Naive B cell (primary cell): ENCODE results near the gene DGKE. TPM values are rescaled to one million over a fixed set of nuclear protein-coding genes. Genes with fewer than 3 reads are reported as not detected.

Experiments used
- ATAC-seq, 2 donors: fragments of 150-1000 bp; cut with Tn5 transposase; 2 replicates each; pipeline ENCODE4 v1.10.0; 2021; ENCODE audit warnings: low read depth in 2 of 2, mild to moderate bottlenecking in 2 of 2, moderate library complexity in 2 of 2
- DNase-seq: peaks from one replicate; pipeline ENCODE4 v3.0.0; 2022
- H3K27ac Mint-ChIP-seq, 6 donors: one replicate each; pipeline ENCODE4 v1.8.0; 2020 to 2022; ENCODE audit warnings: mild to moderate bottlenecking in 6 of 6, mixed read lengths in 6 of 6, moderate library complexity in 5 of 6, inconsistent platforms in 2 of 6
- H3K27me3 Mint-ChIP-seq, 3 donors: one replicate each; pipeline ENCODE4 v1.8.0; 2021 to 2022; ENCODE audit warnings: mixed read lengths in 3 of 3, mild to moderate bottlenecking in 1 of 3
- H3K36me3 Mint-ChIP-seq, 2 donors: one replicate each; pipeline ENCODE4 v1.8.0; 2020 to 2022; ENCODE audit warnings: mixed read lengths in 2 of 2, inconsistent platforms in 1 of 2, mild to moderate bottlenecking in 1 of 2
- H3K4me1 Mint-ChIP-seq, 3 donors: one replicate each; pipeline ENCODE4 v1.8.0; 2020 to 2022; ENCODE audit warnings: mixed read lengths in 3 of 3, inconsistent platforms in 1 of 3, mild to moderate bottlenecking in 1 of 3, moderate library complexity in 1 of 3
- H3K4me3 Mint-ChIP-seq, 8 donors: one replicate each; pipeline ENCODE4 v1.8.0; 2020 to 2022; ENCODE audit warnings: mild to moderate bottlenecking in 8 of 8, mixed read lengths in 8 of 8, moderate library complexity in 8 of 8, inconsistent platforms in 2 of 8
- H3K9me3 Mint-ChIP-seq, 7 donors: one replicate each; pipeline ENCODE4 v1.8.0; 2020 to 2022; ENCODE audit warnings: mixed read lengths in 7 of 7, mild to moderate bottlenecking in 5 of 7, inconsistent platforms in 2 of 7, moderate library complexity in 1 of 7
- polyA plus RNA-seq, 6 donors: library from polyadenylated mRNA; unstranded; fragments of 300-500 nt; fragmentation: Illumina TruSeq; gene quantifications; one replicate each; pipeline ENCODE4 v1.2.3, GENCODE V29; 2021; ENCODE audit warnings: low read depth in 6 of 6

Gene DGKE
- 1 to 10 TPM; 1.3 to 4.1 (median 3.3) TPM for polyA plus RNA-seq

GRCh38 chr17:56833809-56834379 is at the start of gene DGKE, which contains the start of gene C17orf67:
DGKE (plus strand) TSS chr17:56834151; CDS start chr17:56834796, 645 bp downstream.
C17orf67 (minus strand) TSS chr17:56833920; CDS start chr17:56815810, 18,110 bp downstream.
- H3K4me1 Mint-ChIP-seq, result peaks cover 32 to 46% (median 37%) of the 10 kb centered on the region in 3 donors
- H3K4me3 Mint-ChIP-seq, result peak within 1 kb of the TSS; percentile 93 to 96 (median 94)
- no peaks in the 10 kb centered on the region for H3K9me3 Mint-ChIP-seq
- DNase-seq (peak; percentile 98), ATAC-seq (peak; percentile 82 to 86)
- H3K27me3 Mint-ChIP-seq, result no peaks in the 10 kb centered on the region
- H3K27ac Mint-ChIP-seq, result peak within 1 kb of the TSS; percentile 61 to 96 (median 83)
- H3K36me3 Mint-ChIP-seq, result no peaks in the 10 kb centered on the region

DNA sequence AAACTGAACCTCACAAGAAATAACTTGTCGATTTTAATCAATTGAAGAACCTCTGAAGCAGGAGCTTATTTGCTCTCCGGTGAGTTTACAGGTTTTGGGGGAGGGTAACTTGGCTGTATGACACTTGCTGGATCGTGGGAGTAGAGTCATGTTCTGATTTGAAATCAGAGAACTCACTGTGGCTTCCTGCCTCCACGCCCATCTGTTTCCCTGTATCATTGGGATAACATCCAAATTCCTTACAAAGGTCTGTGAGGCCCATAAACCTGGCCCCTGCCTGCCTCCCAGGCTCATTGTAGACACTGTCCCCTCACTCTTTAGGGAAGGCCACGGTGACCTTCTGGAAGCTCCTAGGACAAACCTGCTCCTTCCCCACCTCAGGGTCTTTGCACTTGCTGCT is 48.5 kb upstream of the DGKE start:
- no peak overlapping the region for H3K27ac Mint-ChIP-seq
- peaks cover 0 to 3% (median 0%) of the 10 kb centered on the region in 7 donors for H3K9me3 Mint-ChIP-seq
- H3K4me1 Mint-ChIP-seq, result peaks cover 10 to 13% (median 11%) of the 10 kb centered on the region in 3 donors
- H3K4me3 Mint-ChIP-seq, result no peak overlapping the region
- H3K27me3 Mint-ChIP-seq, result peaks cover 4 to 10% (median 6%) of the 10 kb centered on the region in 3 donors
- ATAC-seq (no peak), DNase-seq (no peak)
- no peaks in the 10 kb centered on the region for H3K36me3 Mint-ChIP-seq

- Mint-ChIP-seq H3K27ac (no peak overlapping the region), H3K27me3 (peaks cover 0 to 10% (median 4%) of the 10 kb centered on the region in 3 donors), H3K36me3 (no peaks in the 10 kb centered on the region), H3K9me3 (peaks cover 0 to 3% (median 0%) of the 10 kb centered on the region in 7 donors), H3K4me1 (peaks cover 8 to 11% (median 9%) of the 10 kb centered on the region in 3 donors), H3K4me3 (no peak overlapping the region)
- ATAC-seq (no peak), DNase-seq (no peak)
Observed at GRCh38 chr17:56785997-56786680, 47.8 kb upstream of the DGKE start.

- peaks cover 0 to 6% (median under 1%) of the 10 kb centered on the region in 3 donors for H3K27me3 Mint-ChIP-seq
- peak overlapping the region in 3 of 8 donors; percentile 40 to 61 (median 50) for H3K4me3 Mint-ChIP-seq
- DNase-seq (peak; percentile 5), ATAC-seq (peak; percentile 34 to 46)
- peaks cover 8 to 11% (median 9%) of the 10 kb centered on the region in 3 donors for H3K4me1 Mint-ChIP-seq
- peaks cover 0 to 2% of the 10 kb centered on the region in 2 donors for H3K36me3 Mint-ChIP-seq
- H3K9me3 Mint-ChIP-seq, result peaks cover 0 to 3% (median 0%) of the 10 kb centered on the region in 7 donors
- peak overlapping the region in 3 of 6 donors; percentile 59 to 86 (median 74) for H3K27ac Mint-ChIP-seq
Observed at GRCh38 chr17:56786989-56787482, 46.9 kb upstream of the DGKE start.

DNA sequence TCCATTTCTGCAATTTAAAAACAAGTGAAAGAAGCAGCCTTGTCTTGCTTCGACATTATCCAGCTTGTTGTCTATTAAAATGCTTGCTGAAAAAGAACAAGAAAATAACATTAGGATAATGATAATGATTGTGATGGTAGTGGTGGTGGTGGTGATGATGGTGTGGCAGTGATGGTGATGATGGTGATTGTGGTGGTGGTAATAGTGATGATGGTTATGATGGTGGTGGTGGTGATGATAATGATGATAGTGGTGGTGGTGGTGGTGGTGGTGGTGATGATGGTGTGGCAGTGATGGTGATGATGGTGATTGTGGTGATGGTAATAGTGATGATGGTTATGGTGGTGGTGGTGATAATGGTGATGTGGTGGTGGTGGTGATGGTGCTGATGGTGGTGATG is 41.7 kb upstream of the DGKE start:
- ATAC-seq (no peak), DNase-seq (no peak)
- peaks cover 3 to 14% of the 10 kb centered on the region in 2 donors for H3K36me3 Mint-ChIP-seq
- H3K9me3 Mint-ChIP-seq, result peaks cover 0 to 10% (median 2%) of the 10 kb centered on the region in 7 donors
- no peaks in the 10 kb centered on the region for H3K27me3 Mint-ChIP-seq
- H3K4me3 Mint-ChIP-seq, result no peak overlapping the region
- H3K27ac Mint-ChIP-seq, result peak overlapping the region in 3 of 6 donors; percentile 28 to 44 (median 34)
- peaks cover under 1 to 9% (median 4%) of the 10 kb centered on the region in 3 donors for H3K4me1 Mint-ChIP-seq

- Mint-ChIP-seq H3K4me3 (no peak overlapping the region), H3K36me3 (peaks cover 3 to 14% of the 10 kb centered on the region in 2 donors), H3K4me1 (peaks cover 0 to 8% (median 0%) of the 10 kb centered on the region in 3 donors), H3K27me3 (no peaks in the 10 kb centered on the region), H3K27ac (no peak overlapping the region), H3K9me3 (peaks cover 0 to 10% (median 2%) of the 10 kb centered on the region in 7 donors)
- DNase-seq (no peak), ATAC-seq (no peak)
Observed at GRCh38 chr17:56793531-56793930, 40.4 kb upstream of the DGKE start.

DNA sequence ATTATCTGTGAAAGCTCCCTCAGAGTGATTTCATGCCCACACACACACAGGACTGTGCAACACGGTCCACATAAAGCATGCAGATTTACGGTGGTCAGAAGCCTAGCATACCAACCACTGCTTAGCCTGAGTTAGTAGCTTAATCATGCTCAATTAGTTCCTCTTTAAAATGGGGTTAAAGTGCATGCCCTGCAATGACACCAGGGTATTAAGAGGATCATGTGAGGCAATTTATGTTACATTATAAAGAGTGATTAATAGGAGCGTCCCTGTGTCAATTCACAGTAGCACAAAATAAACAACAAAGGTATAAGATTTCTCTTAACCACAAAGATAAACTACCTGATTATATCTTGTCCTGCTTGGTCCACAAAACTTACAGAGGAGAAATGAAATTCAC is 40.0 kb upstream of the DGKE start:
- H3K27me3 Mint-ChIP-seq, result no peaks in the 10 kb centered on the region
- DNase-seq (no peak), ATAC-seq (no peak)
- peaks cover 3 to 14% of the 10 kb centered on the region in 2 donors for H3K36me3 Mint-ChIP-seq
- H3K9me3 Mint-ChIP-seq, result peaks cover 0 to 10% (median 2%) of the 10 kb centered on the region in 7 donors
- peaks cover 0 to 8% (median 0%) of the 10 kb centered on the region in 3 donors for H3K4me1 Mint-ChIP-seq
- no peak overlapping the region for H3K4me3 Mint-ChIP-seq
- peak overlapping the region in 1 of 6 donors; percentile 25 for H3K27ac Mint-ChIP-seq

DNA sequence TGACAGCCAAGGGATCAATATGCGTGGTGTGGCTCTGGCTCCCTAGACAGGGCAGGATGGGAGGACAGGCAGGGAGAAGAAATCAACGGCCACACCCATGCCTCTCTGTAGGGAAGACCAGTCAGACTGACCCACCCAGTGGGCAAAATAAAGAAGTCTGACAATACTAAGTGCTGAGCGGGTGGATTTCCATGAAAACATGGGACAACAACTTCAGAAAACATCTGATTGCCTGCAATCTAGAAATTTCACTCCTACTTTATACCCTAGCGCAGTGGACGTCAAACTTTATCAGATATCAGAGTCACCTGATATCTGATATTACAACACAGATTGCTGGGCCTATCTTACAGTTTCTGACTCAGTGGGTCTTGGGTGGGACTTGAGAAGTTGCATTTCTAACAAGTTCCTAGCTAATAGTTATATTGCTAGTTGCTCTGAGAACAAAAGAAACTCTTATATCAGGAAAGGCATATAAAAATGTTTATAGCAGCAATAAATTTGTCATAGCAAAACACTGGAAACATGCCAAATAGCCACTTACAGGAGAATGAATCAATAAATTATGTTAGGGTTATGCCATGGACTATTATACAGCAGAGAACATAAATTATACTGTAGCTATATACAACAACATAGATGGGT is 38.6 kb upstream of the DGKE start:
- H3K36me3 Mint-ChIP-seq, result peaks cover 5 to 16% of the 10 kb centered on the region in 2 donors
- ATAC-seq (no peak), DNase-seq (no peak)
- peaks cover 0 to 10% (median 2%) of the 10 kb centered on the region in 7 donors for H3K9me3 Mint-ChIP-seq
- H3K4me1 Mint-ChIP-seq, result peaks cover 0 to 8% (median 0%) of the 10 kb centered on the region in 3 donors
- H3K27me3 Mint-ChIP-seq, result no peaks in the 10 kb centered on the region
- H3K27ac Mint-ChIP-seq, result no peak overlapping the region
- H3K4me3 Mint-ChIP-seq, result no peak overlapping the region

- H3K27me3 Mint-ChIP-seq, result no peaks in the 10 kb centered on the region
- H3K27ac Mint-ChIP-seq, result peak overlapping the region in 1 of 6 donors; percentile 13
- peaks cover 0 to 8% (median 0%) of the 10 kb centered on the region in 3 donors for H3K4me1 Mint-ChIP-seq
- DNase-seq (no peak), ATAC-seq (no peak)
- peaks cover 0 to 10% (median 2%) of the 10 kb centered on the region in 7 donors for H3K9me3 Mint-ChIP-seq
- peaks cover 9 to 21% of the 10 kb centered on the region in 2 donors for H3K36me3 Mint-ChIP-seq
- H3K4me3 Mint-ChIP-seq, result no peak overlapping the region
Observed at GRCh38 chr17:56796536-56796935, 37.4 kb upstream of the DGKE start.

GRCh38 chr17:56798916-56799315 is 35.0 kb upstream of the DGKE start:
- peaks cover 7 to 9% of the 10 kb centered on the region in 2 donors for H3K36me3 Mint-ChIP-seq
- peaks cover 0 to 2% (median 0%) of the 10 kb centered on the region in 7 donors for H3K9me3 Mint-ChIP-seq
- no peak overlapping the region for H3K27ac Mint-ChIP-seq
- H3K4me3 Mint-ChIP-seq, result no peak overlapping the region
- ATAC-seq (no peak), DNase-seq (no peak)
- no peaks in the 10 kb centered on the region for H3K27me3 Mint-ChIP-seq
- no peaks in the 10 kb centered on the region for H3K4me1 Mint-ChIP-seq

DNA sequence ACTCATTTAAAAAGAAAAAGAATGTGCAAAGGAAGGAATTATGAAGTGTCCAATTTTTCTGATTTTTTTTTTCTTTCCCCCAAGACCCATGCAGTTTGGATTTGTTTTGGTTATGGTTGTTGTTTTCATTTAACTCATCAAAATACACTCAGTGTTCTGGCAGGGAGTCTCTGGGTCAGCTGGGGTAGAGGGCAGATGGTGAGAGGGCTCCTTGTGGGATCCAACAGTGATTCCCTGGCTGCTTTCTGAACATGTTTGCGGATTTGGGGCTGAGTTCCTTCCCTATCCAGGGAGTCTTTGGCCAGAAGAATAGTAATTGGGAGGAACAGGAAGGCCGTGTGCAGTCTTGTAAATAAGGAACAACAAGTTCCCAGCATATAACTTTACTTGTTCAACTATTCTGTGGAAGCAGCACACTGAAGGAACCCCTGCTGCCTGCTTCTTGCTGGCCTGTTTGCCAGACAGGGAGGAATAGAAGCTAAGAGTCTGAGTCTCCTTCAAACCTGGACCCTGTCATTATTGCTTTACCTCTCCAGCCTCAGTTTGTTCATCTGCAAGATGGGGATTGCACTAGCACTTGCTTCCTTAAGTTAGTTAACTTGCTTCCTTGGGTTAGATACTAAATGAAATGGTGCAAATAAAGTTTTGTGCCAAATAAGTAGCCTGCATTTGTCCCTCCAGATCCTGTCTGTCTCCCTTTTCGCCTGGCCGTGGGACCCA is 32.3 kb upstream of the DGKE start:
- Mint-ChIP-seq H3K9me3 (peaks cover 0 to 2% (median 0%) of the 10 kb centered on the region in 7 donors), H3K36me3 (peaks cover 6 to 9% of the 10 kb centered on the region in 2 donors), H3K4me3 (no peak overlapping the region), H3K27me3 (no peaks in the 10 kb centered on the region), H3K4me1 (no peaks in the 10 kb centered on the region), H3K27ac (peak overlapping the region in 1 of 6 donors; percentile 32)
- DNase-seq (no peak), ATAC-seq (no peak)

DNA sequence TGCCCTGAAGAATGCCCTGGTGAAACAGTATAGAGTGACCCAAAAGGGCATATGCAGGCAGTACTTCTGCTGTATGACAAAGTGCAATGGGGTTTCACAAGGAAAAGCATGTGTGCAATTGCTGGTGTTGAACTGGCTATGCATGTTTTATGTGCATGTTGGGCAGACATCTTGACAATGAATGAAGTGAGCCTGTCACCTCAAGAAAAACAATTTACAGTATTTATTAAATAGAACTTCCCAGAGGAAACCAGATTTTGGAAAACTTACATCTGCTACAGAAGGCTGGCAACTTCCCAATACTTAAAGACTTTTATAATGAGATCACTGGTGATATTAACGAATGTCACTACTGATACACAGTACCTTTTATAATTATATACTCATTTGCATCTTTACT is 30.9 kb upstream of the DGKE start:
- ATAC-seq (no peak), DNase-seq (no peak)
- Mint-ChIP-seq H3K9me3 (no peaks in the 10 kb centered on the region), H3K4me1 (no peaks in the 10 kb centered on the region), H3K27ac (no peak overlapping the region), H3K36me3 (peaks cover 6 to 16% of the 10 kb centered on the region in 2 donors), H3K4me3 (no peak overlapping the region), H3K27me3 (no peaks in the 10 kb centered on the region)

GRCh38 chr17:56804454-56804853 is 29.5 kb upstream of the DGKE start:
- H3K36me3 Mint-ChIP-seq, result peaks cover 6 to 16% of the 10 kb centered on the region in 2 donors
- no peaks in the 10 kb centered on the region for H3K4me1 Mint-ChIP-seq
- H3K4me3 Mint-ChIP-seq, result no peak overlapping the region
- H3K9me3 Mint-ChIP-seq, result no peaks in the 10 kb centered on the region
- no peaks in the 10 kb centered on the region for H3K27me3 Mint-ChIP-seq
- no peak for DNase-seq
- peak overlapping the region in 1 of 6 donors; percentile 23 for H3K27ac Mint-ChIP-seq
- no peak for ATAC-seq
